Ishikawa (cell line): Measurements from ENCODE around the gene ZNF584.

Source experiments
- CEBPB ChIP-seq: IDR thresholded peaks from 2 replicates; pipeline ENCODE4 v1.6.1; 2012
- CREB1 ChIP-seq: IDR thresholded peaks from 2 replicates; pipeline ENCODE4 v1.6.1; 2012; ENCODE audit warnings: low read depth
- EGR1 ChIP-seq: IDR thresholded peaks from 2 replicates; pipeline ENCODE4 v1.6.1; 2012
- EP300 ChIP-seq: IDR thresholded peaks from 2 replicates; pipeline ENCODE4 v1.6.1; 2012; ENCODE audit warnings: borderline replicate concordance
- FOXM1 ChIP-seq: IDR thresholded peaks from 2 replicates; pipeline ENCODE4 v1.6.1; 2012; ENCODE audit warnings: low read depth, borderline replicate concordance
- NFIC ChIP-seq: IDR thresholded peaks from 2 replicates; pipeline ENCODE4 v1.6.1; 2012
- RAD21 ChIP-seq: IDR thresholded peaks from 2 replicates; pipeline ENCODE4 v1.6.1; 2012; ENCODE audit warnings: low read depth
- TAF1 ChIP-seq: IDR thresholded peaks from 2 replicates; pipeline ENCODE4 v1.6.1; 2012; ENCODE audit warnings: low read depth, mild to moderate bottlenecking
- TCF12 ChIP-seq: IDR thresholded peaks from 2 replicates; pipeline ENCODE4 v1.6.1; 2012; ENCODE audit warnings: low read depth
- TEAD4 ChIP-seq: IDR thresholded peaks from 2 replicates; pipeline ENCODE4 v1.6.1; 2012
- YY1 ChIP-seq: IDR thresholded peaks from 2 replicates; pipeline ENCODE4 v1.6.1; 2012; ENCODE audit warnings: low read depth
- ZBTB7A ChIP-seq: IDR thresholded peaks from 2 replicates; pipeline ENCODE4 v1.6.1; 2012; ENCODE audit warnings: low read depth
- TF ChIP-seq, protein P1 (sequence below): IDR thresholded peaks from 2 replicates; pipeline ENCODE4 v1.6.1; 2012; ENCODE audit warnings: low read depth, mild to moderate bottlenecking
- TF ChIP-seq, protein P2 (sequence below): IDR thresholded peaks from 2 replicates; pipeline ENCODE4 v1.6.1; 2012
- TF ChIP-seq, protein P3 (sequence below): IDR thresholded peaks from 2 replicates; pipeline ENCODE4 v1.6.1; 2012

The ZNF584 gene

DNA sequence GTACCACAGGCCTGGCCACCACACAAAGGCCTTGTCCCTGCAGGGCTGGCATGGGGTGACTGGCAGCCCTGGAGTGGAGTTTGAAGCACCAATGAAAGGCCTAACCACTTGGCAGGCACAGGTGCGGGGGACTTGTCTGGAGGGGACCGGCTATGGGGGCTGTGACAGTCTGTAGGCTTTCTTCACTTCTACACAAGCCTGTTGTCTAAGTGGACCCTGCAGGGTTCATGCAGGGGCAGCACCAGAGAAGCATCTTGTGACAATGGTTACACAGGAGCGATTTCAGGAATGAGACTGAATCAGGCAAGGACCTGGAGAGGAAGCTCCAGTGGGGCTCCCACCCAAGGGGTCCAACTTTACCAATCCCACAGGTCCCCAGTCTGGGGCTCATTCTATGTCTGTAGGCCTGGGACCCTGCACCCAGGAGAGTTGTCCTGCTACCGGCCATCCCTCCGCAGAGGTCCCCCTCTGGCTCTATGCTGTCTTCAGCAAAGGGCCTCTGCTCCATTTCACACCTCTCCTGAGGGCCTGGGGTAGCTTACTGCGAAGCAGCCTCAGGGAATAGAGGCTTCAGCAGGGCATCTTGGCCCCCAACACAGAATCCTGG is 25.3 kb upstream of the ZNF584 start:
- TF ChIP-seq EP300 = no peak
- TF ChIP-seq, protein P1, sequence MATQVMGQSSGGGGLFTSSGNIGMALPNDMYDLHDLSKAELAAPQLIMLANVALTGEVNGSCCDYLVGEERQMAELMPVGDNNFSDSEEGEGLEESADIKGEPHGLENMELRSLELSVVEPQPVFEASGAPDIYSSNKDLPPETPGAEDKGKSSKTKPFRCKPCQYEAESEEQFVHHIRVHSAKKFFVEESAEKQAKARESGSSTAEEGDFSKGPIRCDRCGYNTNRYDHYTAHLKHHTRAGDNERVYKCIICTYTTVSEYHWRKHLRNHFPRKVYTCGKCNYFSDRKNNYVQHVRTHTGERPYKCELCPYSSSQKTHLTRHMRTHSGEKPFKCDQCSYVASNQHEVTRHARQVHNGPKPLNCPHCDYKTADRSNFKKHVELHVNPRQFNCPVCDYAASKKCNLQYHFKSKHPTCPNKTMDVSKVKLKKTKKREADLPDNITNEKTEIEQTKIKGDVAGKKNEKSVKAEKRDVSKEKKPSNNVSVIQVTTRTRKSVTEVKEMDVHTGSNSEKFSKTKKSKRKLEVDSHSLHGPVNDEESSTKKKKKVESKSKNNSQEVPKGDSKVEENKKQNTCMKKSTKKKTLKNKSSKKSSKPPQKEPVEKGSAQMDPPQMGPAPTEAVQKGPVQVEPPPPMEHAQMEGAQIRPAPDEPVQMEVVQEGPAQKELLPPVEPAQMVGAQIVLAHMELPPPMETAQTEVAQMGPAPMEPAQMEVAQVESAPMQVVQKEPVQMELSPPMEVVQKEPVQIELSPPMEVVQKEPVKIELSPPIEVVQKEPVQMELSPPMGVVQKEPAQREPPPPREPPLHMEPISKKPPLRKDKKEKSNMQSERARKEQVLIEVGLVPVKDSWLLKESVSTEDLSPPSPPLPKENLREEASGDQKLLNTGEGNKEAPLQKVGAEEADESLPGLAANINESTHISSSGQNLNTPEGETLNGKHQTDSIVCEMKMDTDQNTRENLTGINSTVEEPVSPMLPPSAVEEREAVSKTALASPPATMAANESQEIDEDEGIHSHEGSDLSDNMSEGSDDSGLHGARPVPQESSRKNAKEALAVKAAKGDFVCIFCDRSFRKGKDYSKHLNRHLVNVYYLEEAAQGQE = no peak

DNA sequence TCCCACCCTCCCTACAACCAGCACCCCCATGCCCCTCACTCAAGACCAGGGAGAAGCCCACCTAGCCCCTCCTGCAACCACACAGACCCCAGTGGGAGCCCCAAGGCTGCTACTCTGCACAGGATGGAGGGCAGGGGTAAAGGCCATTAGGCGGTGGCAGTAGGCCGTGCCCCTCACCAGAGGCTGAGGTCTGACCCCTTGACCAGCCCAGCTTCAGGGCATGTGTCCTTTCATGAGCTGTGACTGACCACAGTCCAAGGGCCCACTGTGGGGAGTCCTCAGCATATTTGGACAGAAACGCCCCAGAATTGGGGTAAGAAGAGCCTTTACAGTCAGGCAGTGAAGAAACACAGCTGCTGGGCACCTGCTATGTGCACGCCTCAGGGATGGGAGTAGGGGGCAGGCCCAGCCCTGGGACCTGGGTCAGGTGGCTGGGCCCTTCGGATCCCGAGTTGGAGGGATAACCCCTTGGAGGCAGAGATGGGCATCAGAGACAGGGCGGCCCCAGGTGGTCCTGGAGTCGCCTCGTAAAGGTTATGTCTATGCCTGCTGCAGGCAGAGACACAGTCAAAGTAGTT is 23.0 kb upstream of the ZNF584 start:
- no peak for TF ChIP-seq TAF1
- no peak for TF ChIP-seq CEBPB
- no peak for TF ChIP-seq FOXM1
- TF ChIP-seq, protein P2, sequence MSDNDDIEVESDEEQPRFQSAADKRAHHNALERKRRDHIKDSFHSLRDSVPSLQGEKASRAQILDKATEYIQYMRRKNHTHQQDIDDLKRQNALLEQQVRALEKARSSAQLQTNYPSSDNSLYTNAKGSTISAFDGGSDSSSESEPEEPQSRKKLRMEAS = no peak
- no peak for TF ChIP-seq RAD21
- TF ChIP-seq ZBTB7A = no peak
- TF ChIP-seq TEAD4 = no peak
- no peak for TF ChIP-seq YY1
- TF ChIP-seq, protein P3, sequence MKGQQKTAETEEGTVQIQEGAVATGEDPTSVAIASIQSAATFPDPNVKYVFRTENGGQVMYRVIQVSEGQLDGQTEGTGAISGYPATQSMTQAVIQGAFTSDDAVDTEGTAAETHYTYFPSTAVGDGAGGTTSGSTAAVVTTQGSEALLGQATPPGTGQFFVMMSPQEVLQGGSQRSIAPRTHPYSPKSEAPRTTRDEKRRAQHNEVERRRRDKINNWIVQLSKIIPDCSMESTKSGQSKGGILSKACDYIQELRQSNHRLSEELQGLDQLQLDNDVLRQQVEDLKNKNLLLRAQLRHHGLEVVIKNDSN = no peak

DNA sequence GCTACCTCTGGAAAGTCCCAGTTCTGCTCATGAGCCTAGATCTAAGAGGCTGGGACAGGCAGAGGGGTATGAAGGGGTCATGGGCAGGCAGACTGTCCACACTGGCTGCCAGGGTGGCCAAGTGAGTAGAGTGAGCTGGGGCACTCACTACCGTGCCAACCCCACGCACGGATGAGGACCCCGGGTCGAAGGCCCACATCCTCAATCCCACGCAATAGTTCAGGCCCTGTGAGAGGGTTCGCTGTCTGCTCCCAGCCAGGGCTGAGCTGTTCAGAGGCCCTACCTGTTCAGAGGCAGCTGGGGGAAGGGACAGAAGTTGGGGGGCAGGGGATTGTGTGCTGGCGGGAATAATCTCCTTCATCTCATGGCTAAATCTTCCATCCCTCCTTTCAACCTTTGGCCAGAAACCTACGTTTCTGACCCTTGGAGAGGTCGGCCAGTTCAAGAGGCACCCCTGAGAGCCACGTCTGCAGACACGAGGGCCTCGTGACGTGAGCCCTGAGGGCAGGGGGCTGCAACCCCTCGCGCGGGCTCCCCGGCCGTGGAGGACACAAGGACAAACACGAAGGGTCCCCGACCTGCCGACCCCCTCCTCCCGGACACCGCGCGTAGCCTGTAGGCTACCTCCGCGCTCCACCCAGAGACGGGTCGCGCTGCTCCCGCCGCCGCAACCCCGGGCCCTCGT is 22.4 kb upstream of the ZNF584 start:
- TF ChIP-seq, protein P3 = no peak
- peak; percentile 78 for TF ChIP-seq ZBTB7A

DNA sequence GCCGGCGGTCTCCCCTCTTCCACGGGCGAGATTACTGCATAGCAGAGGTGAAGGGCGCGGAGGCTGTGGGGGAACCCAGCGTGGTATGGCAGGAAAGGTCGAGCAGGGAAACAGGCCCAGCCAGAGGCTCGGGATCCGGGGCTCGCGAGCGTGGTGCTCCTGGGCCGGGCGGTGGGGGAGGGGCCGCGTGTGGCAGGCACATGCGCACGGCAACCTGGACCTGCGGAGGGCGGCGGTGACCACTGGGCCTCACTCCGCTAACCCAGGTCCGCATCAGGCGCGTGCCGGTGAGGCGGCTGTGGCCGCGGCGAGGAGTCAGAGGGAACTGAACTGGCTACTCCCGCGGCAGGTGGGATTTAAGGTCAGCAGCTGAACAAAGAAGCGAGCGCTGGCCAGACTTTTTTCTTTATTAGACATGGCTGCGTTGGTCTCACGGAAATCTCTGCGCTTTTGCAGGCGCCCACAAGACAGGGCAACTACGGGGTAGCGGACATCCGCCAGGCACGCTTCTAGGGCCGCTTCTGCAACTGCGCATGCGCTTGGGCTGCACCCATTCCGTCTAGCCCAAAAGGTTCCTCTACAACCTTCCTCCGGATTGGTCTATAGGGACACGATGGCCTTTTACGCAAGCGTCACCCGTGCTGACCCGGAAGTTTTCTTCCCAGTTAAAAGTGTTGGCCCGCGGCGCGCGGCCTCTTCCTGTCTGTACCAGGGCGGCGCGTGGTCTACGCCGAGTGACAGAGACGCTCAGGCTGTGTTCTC is 21.7 kb upstream of the ZNF584 start, which contains the start of gene RPS5:
RPS5 (plus strand) TSS at position 694 of the 762 bp plus-strand sequence. CDS start 869 bp downstream, outside the sequence.
- no peak for TF ChIP-seq TEAD4
- peak; percentile 75 for TF ChIP-seq TCF12
- no peak for TF ChIP-seq RAD21
- no peak; the same call in 1 of the 2 replicates for TF ChIP-seq ZBTB7A
- TF ChIP-seq, protein P2 = peak; percentile 84
- TF ChIP-seq NFIC = no peak
- TF ChIP-seq CREB1 = peak; percentile 86
- TF ChIP-seq, protein P3 = peak; percentile 63
- TF ChIP-seq YY1 = no peak; the same call in none of the 2 replicates
- TF ChIP-seq, protein P1 = no peak
- TF ChIP-seq TAF1 = peak; percentile 88
- no peak for TF ChIP-seq FOXM1
- no peak for TF ChIP-seq EGR1
- no peak for TF ChIP-seq CEBPB
- TF ChIP-seq EP300 = no peak
